HG02884 (cell line): ENCODE results near the gene NFX1.
"Not testable (repeated sequence)": the region's sequence is repeated elsewhere in the genome, so short reads cannot be mapped to it uniquely, and the experiment has no call there.

Source experiments
- ATAC-seq: cut with Tn5 transposase; IDR thresholded peaks from one replicate; pipeline ENCODE4 v1.9.1; 2021; ENCODE audit warnings: mild to moderate bottlenecking, moderate library complexity; ENCODE audit not compliant: unreplicated experiment

Gene NFX1

DNA sequence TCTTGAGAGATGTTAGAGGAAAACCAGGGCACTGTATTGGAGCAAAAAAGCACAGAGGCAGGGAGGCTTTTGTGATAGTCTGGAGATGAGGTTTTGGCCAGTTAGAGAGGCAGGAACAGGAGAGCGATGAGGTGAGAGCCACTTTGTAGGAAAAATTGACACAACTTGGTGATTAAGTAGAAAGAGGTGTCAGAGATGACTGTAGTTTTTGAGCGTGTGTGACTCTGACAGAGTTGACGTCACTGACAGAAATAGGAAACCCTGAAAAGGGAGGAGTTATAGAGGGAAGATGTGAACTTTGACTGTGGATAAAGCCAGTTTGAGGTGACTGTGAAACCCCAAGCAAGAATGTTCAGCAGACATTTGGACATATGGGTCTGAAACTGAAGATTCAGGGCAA lies 15.7 kb downstream of the NFX1 start:
- ATAC-seq: no peak

DNA sequence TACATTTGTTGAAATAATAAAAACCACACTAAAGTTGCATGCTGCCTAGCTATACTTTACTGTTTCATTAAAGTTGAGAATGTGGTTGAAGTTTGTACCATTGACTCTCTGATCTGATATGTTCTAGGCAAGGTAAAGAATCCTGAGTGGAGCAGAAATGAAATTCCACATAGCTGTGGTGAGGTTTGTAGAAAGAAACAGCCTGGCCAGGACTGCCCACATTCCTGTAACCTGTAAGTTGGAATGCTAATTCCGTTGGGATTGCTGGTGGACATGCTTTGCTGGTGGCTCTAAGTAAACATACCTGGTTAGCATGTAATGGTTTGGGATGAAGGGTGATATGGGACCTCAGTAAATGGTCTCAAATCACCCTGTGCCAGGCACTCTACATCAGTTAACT lies 16.8 kb downstream of the NFX1 start:
- no peak for ATAC-seq

DNA sequence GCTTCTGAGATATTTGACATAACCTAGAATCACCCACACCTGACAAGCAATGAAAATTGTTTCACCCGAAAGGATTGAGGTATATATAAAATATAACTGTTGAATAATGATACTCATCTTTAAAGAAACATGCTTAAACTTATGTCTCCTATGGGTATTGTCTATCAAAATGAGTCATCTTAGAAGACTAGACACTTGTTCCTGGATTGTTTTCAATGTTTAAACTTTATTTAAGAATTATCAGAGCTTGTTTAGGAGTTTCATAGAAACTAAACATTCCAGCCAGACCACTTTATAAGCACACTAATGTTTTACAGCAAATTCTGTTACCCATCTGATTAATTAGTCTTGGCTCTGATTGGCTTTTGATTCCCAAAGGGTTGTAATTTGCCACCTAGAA lies 19.6 kb downstream of the NFX1 start:
- ATAC-seq: no peak

DNA sequence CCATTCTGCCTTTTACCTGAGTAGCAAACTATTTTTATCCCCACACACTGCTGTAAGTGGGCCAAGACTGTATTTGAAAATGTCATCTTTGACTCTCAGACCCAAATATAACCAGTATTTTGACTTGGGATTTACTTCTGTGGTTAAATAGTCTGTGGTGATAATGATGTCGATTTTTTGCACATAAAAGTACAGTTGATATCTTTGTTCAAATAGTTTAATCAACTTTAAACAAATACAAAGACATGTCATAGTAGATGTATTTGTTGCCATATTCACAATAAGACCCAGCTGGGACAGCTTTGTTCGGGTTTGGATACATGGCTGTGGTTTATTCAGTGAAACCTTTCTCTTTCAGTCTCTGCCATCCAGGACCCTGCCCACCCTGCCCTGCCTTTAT lies 20.4 kb downstream of the NFX1 start:
- ATAC-seq: no peak

DNA sequence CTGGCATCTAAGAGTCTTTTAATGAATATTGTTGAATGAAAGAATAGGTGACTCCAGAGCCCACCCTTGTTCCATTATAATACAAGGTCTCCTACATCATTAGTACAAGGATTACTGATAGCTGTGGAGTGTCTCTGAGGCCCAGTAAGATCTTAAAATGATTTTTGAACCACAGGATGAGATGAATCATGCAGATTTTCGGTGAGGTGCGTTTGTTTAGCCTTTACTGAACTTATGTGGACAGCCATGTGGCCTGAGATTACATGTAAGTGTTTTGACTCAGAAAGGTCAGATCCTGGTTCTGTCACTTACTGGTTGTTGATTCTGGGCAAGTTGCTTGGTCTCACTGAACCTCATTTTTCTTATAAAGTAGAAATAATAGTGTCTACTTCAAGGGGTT lies 21.6 kb downstream of the NFX1 start:
- ATAC-seq: no peak

DNA sequence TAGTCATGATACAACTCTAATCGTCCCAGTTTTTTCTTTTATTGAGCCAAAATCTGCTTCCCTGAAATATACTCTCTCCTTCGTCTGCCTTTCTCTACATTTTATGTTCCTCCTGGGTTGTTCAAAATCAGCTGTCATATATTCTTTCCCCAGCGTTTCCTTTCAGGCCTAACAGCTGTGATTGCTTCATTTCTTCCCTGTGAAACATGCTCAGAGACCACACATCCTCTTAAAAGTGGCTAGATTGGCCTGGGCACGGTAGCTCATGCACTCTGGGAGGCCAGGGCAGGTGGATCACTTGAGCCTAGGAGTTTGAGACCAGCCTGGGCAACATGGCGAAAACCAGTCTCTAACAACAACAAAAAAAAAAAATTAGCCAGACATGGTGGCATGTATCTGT lies 25.1 kb downstream of the NFX1 start:
- no peak for ATAC-seq

DNA sequence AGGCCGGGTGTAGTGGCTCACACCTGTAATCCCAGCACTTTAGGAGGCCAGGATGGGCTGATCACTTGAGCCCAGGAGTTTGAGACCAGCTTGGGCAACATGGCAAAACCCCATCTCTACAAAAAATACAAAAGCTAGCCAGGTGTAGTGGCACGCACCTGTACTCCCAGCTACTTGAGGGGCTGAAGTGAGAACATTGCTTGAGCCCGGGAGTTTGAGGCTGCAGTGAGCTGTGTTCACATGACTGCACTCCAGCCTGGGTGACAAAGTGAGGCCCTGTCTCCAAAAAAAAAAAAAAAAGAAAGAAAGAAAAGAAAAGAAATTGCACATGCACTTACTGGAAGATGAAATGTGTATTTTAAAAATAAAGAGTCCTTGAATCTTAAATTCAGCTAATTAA lies 26.8 kb downstream of the NFX1 start:
- not testable (repeated sequence) for ATAC-seq

DNA sequence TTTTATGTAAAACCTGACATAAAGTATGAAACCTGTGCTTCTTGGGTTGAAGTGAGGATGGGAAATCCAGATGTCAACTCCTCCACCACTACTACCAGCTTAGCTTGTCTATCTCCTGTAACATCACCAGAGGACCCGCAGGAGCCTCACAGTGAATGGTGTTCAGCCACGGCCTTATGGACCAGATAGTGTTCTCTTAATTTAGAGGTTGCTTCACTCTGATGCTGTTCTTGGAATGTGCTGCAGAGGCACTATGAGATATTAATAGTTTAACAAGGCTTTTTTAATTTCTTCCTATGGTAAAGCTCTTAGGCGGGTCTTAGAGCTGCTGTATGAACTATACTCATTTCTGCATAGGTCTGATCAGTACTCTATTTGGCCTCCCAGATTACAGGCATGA lies 27.9 kb downstream of the NFX1 start:
- ATAC-seq: no peak

DNA sequence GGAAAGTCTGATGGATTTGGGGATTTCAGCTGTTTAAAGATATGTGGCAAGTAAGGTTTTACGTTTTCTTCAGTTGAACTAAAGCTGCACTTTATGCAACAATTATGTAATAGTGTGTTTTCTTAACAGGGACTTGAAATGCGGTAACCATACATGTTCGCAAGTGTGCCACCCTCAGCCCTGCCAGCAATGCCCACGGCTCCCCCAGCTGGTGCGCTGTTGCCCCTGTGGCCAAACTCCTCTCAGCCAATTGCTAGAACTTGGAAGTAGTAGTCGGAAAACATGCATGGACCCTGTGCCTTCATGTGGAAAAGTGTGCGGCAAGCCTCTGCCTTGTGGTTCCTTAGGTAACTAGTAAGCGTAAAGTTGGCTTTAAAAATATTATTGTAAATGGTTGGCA lies 28.5 kb downstream of the NFX1 start:
- ATAC-seq: no peak

DNA sequence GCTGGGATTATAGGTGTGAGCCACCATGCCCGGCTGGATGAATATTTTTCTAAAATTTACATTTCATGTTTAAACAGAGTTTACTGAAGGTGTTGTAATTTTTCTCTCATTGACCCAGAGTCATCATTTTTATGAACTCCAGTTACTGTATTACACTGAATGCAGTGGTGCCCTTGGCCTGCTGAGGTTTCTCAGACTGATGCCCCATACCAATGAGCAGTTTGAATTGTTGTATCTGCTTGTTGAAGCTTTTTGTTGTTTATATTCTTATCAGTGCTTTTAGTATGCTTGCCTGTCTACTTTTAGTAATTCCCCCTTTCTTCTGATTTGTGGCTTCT lies 29.9 kb downstream of the NFX1 start:
- ATAC-seq: no peak

DNA sequence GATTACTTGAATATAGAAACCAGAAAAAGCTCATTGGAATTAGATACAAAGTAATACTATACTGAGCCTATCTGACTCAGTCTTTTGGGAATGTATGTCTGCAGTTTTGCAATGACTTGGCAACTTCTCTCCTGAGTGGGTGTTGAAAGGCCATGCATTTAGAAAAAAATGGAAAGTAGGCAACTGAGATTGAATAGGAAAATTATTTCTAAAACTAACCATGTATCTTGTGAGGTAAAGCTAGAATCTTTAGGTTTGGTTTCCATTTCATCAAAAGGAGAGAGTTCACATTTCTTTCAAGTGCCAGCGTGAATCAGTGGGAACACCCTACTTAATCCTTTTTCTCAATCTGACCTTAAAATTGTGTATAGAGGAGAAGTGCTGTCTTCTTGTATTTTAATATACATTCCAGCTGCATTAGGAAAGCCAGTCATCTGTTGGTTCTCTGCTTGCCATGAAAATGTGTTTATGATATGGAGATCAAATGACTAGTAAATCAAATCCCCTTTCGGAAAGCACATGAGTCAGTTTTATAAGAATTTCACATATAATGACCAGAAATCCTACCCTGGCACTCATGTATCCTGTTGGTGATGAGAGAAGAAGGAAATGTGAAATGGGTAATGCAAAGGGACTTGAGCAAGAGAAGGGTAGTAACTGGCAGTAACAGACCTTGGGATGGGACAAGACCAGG lies 30.4 kb downstream of the NFX1 start:
- no peak for ATAC-seq

DNA sequence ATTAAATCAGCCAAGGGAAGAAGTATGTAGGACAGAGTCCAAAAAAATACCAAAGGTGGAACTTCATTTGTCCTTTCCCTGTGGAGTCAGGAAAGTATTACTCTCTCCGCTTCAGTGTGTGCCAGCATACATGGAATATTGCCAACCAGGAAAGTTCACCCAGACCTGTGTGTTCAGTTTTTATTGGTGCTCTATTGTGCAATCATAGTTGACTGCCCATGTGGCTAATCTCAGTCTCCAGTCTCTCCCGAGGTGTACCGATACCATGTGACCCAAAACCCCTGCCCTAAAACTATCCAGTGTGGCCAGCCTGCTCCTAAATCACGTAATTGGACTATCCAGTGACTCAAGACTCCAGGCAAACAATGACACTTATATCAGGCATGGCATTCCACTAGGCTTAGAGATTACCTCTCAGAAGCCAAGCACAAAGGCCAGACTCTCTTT lies 38.8 kb downstream of the NFX1 start:
- ATAC-seq: no peak

DNA sequence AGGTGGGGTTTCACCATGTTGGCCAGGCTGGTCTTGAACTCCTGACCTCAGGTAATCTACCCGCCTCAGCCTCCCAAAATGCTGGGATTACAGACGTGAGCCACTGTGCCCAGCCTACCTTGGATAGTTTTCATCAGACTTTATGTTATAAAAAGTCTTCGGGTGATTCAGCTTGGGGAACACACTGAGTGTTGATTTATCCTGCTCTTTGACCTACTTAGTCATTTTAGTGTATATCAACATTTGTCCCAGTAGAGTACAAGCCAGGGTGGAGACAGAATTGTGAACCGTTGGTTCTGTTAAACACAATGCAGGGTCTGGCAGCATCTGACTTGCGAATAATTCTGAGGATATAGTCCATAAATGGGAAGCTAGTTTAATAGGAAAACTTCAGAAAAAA lies 39.7 kb downstream of the NFX1 start:
- ATAC-seq: no peak

DNA sequence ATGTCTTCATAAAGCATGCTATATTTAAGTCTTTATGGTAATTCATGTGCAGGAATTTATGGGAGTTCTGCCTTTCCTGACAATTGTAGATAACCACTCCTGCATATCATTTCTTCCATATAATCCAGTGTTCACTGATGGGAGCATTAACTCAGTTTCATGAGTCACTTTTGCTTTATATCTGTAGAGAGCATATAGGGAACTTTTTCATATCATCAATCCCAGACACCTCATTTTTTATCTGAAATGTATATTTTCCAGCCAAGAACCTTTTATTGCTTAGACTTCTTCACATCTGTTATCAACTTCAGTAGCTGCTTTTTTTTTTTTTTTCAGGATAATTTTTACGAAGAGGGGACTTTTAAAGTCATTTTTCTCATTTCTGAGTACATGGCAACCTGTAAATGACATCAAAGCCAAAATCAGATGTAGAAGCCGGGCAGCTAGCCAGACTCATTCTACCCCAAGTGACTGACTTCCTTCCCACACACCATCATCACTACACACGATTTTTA lies 41.1 kb downstream of the NFX1 start:
- no peak for ATAC-seq

DNA sequence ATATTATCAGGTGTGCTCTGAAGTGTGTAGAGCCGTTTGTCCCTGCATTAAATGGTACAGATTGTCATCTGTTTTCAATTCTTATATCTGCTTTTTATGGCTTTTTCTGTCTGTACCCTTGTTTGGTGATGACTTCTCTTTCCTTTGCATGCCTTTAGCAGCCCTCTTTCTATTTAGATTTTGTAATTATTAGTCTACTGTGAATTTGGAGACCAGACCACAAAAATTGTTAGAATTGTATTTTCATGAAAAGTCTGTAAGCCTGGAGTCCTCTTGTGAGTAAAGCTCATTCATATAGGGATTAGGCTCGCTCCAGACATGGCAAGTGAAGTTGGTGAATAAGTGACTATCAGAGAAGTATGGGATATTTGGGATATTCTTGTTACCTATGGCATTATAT lies 41.7 kb downstream of the NFX1 start:
- ATAC-seq: no peak

DNA sequence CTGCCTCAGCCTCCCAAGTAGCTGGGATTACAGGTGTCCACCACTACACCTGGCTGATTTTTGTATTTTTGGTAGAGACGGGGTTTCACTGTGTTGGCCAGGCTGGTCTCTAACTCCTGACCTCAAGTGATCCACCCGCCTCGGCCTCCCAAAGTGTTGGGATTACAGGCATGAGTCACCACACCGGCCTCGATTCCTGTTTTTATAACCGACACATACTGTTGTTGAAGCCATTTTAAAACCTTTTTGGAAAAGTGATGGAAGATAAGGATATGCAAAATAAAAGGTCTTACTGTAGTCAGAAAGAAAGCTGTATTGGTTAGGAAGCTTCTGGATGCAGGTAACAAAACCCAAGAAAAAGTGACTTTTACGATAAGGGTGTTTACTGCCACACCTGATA lies 42.6 kb downstream of the NFX1 start:
- ATAC-seq: not testable (repeated sequence)

DNA sequence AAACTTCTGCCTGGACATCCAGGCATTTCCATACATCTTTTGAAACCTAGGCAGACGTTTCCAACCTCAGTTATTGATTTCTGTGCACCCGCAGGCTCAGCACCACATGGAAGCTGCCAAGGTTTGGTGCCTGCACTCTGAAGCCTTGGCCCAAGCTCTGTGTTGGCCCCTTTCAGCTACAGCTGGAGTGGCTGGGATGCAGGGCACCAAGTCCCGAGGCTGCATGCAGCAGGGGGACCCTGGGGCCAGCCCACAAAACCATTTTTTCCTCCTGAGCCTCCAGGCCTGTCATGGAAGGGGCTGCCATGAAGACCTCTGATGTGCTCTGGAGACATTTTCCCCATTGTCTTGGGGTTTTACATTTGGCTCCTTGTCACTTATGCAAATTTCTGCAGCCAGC lies 49.9 kb downstream of the NFX1 start:
- ATAC-seq: no peak

DNA sequence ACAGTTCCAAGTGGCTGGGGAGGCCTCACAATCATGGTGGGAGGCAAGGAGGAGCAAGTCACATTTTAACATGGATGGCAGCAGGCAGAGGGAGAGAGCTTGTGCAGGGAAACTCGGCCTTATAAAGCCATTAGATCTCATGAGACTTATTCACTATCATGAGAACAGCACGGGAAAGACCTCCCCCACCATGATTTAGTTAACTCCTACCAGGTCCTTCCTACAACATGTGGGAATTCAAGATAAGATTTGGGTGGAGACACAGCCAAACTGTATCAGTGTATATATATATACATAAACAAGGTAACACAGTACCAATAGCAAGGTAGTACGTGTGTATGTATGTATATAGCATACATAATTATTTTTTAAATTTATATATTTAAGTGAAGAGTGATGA lies 50.9 kb downstream of the NFX1 start:
- no peak for ATAC-seq

DNA sequence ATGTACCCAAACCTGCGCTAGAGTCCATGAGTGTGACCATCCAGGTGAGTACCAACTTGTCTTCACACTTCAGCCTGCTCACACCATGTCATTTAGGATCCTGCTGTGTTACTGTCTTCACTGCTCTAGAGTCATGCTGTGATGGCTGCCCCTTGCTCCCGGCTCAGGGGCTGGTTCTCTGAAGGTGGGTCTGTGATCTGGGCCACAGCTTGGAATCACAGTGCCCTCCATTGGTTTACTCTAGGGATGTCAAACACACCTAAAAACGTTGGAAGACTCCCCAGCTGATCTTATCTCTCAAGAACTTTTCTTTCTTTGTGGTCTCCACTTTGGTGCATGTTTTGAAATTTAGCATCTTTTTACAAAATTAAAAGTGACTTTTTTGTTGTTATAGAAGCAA lies 53.8 kb downstream of the NFX1 start:
- ATAC-seq: no peak

DNA sequence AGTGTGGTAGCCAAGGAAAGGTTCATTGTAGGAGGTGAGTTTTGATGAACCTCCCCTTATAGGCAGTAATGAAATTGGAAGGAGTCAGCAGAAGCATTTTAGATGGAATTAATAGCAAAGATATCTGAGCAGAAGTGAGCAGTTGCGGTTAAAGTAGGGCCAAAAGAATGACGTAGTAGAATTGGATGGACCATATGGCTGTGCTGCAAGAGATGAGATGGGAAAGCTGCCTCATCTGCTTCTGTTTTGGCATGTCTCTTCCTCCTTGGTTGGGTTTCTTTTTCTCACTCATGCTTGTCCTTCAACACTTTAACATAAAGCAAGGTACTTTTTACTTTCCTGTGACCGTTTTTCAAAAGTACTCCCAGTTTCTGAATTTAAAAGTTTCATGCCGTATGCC lies 56.2 kb downstream of the NFX1 start:
- no peak for ATAC-seq

DNA sequence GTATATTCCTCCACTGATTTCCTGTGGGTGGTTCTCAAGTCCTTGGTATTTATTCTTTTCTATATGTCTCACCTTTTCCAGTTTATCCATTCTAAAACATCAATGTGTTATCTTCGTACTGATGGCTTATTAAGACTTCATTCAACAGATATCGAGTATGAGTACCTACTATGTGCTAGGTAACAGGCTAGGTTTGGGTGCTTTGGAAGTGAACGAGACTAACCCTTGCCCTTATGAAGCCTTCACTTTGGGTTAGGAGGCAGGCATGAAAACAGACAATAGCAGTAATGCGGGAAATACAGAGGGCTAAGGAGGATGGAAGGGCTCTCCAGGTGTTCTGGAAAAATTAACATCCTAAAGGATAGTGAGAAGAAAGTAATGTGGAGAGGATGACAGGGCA lies 58.7 kb downstream of the NFX1 start:
- ATAC-seq: no peak

DNA sequence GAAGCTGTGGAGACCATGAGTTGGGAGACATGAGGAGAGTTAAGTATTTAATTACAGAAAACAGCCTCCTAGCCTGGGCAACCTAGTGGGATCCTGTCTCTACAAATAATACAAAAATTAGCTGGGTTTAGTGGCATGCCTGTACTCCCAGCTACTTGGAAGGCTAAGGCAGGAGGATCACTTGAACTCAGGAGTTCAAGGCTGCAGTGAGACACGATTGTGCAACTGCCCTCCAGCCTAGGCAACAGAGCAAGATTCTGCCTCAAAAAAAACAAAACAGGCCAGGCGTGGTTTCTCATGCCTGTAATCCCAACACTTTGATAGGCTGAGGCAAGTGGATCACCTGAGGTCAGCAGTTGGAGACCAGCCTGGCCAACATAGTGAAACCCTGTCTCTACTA lies 59.4 kb downstream of the NFX1 start:
- ATAC-seq: no peak

DNA sequence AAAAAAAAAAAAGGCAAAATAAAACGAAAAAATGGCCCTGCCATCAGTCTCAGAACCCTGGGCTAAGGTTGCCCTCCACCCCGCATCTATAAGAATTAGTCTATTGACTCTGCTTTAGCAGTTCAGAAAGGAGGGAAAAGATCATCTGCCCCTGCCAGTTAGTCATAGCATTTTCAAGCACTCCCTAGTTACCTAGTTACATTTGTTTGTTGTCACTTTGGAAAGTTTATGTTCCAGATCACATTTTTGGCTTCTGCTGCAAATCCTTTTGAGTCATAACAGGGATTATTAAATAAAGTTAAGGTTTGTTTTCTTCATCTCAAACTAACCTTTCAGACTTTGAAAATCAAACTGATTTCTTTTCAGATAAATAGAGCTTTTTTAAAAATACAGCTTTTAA lies 60.0 kb downstream of the NFX1 start:
- no peak for ATAC-seq
